Measurements from ENCODE around the gene FAM170B. TPM values are rescaled to one million over a fixed set of nuclear protein-coding genes. Genes with fewer than 3 reads are reported as not detected.

Gene FAM170B
- total RNA-seq, 1 experiment from 2014 or later = not detected

DNA sequence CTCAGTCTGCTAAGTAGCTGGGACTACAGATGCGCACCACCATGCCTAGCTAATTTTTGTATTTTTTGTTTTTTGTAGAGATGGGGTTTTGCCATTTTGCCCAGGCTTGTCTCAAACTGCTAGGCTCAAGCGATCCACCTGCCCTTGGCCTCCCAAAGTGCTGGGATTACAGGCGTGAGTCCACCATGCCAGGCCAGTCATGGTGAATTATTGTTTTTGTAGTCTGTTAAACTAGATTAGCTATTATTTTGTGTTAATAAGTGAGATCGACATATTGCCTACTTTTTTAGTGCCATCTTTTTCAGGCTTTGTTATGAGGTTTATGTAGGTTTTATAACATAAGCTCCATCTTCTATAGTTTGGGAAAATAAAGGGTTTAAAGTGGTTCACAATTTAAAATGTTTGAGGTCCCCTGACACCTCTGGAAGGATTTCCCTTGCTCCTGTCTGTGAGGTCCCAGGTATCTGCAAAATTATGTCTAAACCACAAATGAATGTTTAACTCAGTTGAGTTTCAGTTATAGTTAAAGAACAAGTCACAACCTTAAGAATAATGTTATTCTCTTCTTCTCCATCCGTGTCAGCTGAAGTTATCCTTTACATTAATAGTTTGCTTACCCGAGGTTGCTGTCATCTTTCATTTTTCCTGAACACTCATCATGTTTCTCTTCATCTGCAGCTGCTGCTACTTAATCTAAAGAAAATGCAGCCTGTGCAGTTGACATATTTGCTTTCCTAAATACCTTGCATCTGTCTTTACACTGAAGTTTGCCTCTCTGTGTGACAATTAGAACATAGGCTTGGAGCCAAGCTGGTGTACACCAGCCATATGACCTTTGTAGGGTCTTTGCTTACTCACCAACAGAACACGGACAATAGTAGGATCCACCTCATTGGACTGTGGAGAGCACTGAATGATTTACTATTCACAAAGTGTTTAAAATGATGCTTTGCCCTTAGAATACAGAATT is 9.6 kb downstream of the FAM170B start:
- no TSS peak for BruUV-seq (replicated peaks)

DNA sequence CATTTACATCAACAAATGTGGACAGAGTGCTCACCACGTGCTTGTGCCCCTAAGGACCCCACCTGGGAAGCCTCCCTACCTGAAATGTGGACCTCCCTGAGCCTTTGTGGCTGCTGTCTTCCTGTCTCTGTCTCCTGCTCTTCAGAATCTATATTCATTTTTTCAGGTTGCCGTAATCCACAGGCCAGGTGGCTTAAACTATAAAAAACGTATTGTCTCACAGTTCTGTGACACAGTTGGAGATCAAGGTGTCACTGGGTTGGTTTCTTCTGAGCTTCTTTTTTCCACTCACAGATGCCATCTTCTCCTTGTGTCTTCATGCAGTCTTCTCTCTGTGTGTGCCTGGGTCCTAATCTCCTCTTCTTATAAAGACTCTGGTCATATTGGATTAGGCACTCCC is 12.9 kb downstream of the FAM170B start:
- H3F3A ChIP-seq (ENCODE audit: low read length, unreplicated experiment) = no peaks in the 10 kb centered on the region
- H2AFZ ChIP-seq (ENCODE audit: low read length) = no peak overlapping the region
- TF ChIP-seq EZH2phosphoT487 (IDR thresholded peaks at IDR 0.05; ENCODE audit: borderline replicate concordance, low read length) (no peak), EZH2 (IDR thresholded peaks at IDR 0.05; ENCODE audit: low read length, unreplicated experiment) (no peak), CTCF (conservative IDR thresholded peaks at IDR 0.05; ENCODE audit: low read depth, low read length) (no peak)
- no TSS peak for BruUV-seq (replicated peaks)
- POLR2A ChIA-PET (ENCODE audit: unreplicated experiment) = no interaction called here
- H3K4me3 ChIP-seq (ENCODE audit: low read length) = no peak overlapping the region
- H3K36me3 ChIP-seq (ENCODE audit: low read depth, low read length) = no peaks in the 10 kb centered on the region
- DNase-seq (no peak), ATAC-seq (no peak)
- no peaks in the 10 kb centered on the region for H3K79me2 ChIP-seq (ENCODE audit: low read length)
- no peaks in the 10 kb centered on the region for H3K4me1 ChIP-seq (ENCODE audit: insufficient read depth, low read length)
- intact Hi-C loops (cut with micrococcal nuclease) = no loop called here
- H3K9ac ChIP-seq (ENCODE audit: low read length) = no peak overlapping the region
- CTCF ChIA-PET = no interaction called here
- no peaks in the 10 kb centered on the region for H3K9me3 ChIP-seq (ENCODE audit: low read length)
- H3K9me2 ChIP-seq (replicated peaks; ENCODE audit: low read length) = no peaks in the 10 kb centered on the region
- no peaks in the 10 kb centered on the region for H4K20me1 ChIP-seq (ENCODE audit: low read length)
- no peak overlapping the region for H3K4me2 ChIP-seq (ENCODE audit: low read length)
- H3K27me3 ChIP-seq (ENCODE audit: low read length) = peaks cover 74% of the 10 kb centered on the region
- no peak overlapping the region for H3K27ac ChIP-seq (ENCODE audit: low read length)

More for the DNA sequence above, 9.6 kb downstream of the FAM170B start:
- ChIA-PET CTCF (no interaction called here), POLR2A (ENCODE audit: unreplicated experiment) (no interaction called here)
- H3K9me2 ChIP-seq (replicated peaks; ENCODE audit: low read length) = no peaks in the 10 kb centered on the region
- H3K27me3 ChIP-seq (ENCODE audit: low read length) = peaks cover 56% of the 10 kb centered on the region
- no peak overlapping the region for H3K27ac ChIP-seq (ENCODE audit: low read length)
- no peaks in the 10 kb centered on the region for H3K9me3 ChIP-seq (ENCODE audit: low read length)
- H4K20me1 ChIP-seq (ENCODE audit: low read length) = no peaks in the 10 kb centered on the region
- H3K36me3 ChIP-seq (ENCODE audit: low read depth, low read length) = no peaks in the 10 kb centered on the region
- TF ChIP-seq EZH2phosphoT487 (IDR thresholded peaks at IDR 0.05; ENCODE audit: borderline replicate concordance, low read length) (no peak), CTCF (conservative IDR thresholded peaks at IDR 0.05; ENCODE audit: low read depth, low read length) (no peak)
- DNase-seq (no peak), ATAC-seq (no peak)
- H3F3A ChIP-seq (ENCODE audit: low read length, unreplicated experiment) = no peaks in the 10 kb centered on the region
- H3K4me3 ChIP-seq (ENCODE audit: low read length) = no peak overlapping the region
- no peaks in the 10 kb centered on the region for H3K4me1 ChIP-seq (ENCODE audit: insufficient read depth, low read length)
- no peaks in the 10 kb centered on the region for H3K79me2 ChIP-seq (ENCODE audit: low read length)
- no peak overlapping the region for H2AFZ ChIP-seq (ENCODE audit: low read length)
- H3K4me2 ChIP-seq (ENCODE audit: low read length) = no peak overlapping the region
- intact Hi-C loops (cut with micrococcal nuclease) = no loop called here
- H3K9ac ChIP-seq (ENCODE audit: low read length) = no peak overlapping the region

DNA sequence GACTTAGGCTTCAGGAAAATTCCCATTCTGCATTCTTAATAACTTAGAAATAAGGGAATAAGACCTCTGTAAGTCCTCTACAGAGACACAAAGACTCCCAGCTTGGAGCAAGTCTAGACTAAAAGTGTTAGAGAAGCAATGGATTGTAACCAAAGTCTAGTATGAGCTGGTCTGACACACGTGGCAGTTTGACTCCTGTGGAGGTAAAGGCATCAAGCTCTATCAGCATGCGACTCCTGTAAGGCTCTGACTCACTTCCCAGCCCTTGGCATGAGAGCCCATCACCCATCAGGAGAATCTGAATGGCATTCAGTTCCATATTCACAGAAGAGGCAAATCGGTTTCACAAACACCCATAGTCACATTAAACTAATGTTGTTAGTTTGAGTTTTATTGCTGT is 14.1 kb downstream of the FAM170B start:
- no peak overlapping the region for H3K27ac ChIP-seq (ENCODE audit: low read length)
- no peaks in the 10 kb centered on the region for H3F3A ChIP-seq (ENCODE audit: low read length, unreplicated experiment)
- peaks cover 82% of the 10 kb centered on the region for H3K27me3 ChIP-seq (ENCODE audit: low read length)
- H3K9me2 ChIP-seq (replicated peaks; ENCODE audit: low read length) = no peaks in the 10 kb centered on the region
- ATAC-seq = no peak
- DNase-seq = peak; percentile 17
- no TSS peak for BruUV-seq (replicated peaks)
- no peaks in the 10 kb centered on the region for H3K79me2 ChIP-seq (ENCODE audit: low read length)
- TF ChIP-seq CTCF (conservative IDR thresholded peaks at IDR 0.05; ENCODE audit: low read depth, low read length) (no peak), EZH2phosphoT487 (IDR thresholded peaks at IDR 0.05; ENCODE audit: borderline replicate concordance, low read length) (no peak), EZH2 (IDR thresholded peaks at IDR 0.05; ENCODE audit: low read length, unreplicated experiment) (no peak)
- no peak overlapping the region for H3K9ac ChIP-seq (ENCODE audit: low read length)
- intact Hi-C loops (cut with micrococcal nuclease) = no loop called here
- H4K20me1 ChIP-seq (ENCODE audit: low read length) = no peaks in the 10 kb centered on the region
- H3K9me3 ChIP-seq (ENCODE audit: low read length) = no peaks in the 10 kb centered on the region
- H2AFZ ChIP-seq (ENCODE audit: low read length) = no peak overlapping the region
- no peak overlapping the region for H3K4me3 ChIP-seq (ENCODE audit: low read length)
- no peaks in the 10 kb centered on the region for H3K4me1 ChIP-seq (ENCODE audit: insufficient read depth, low read length)
- ChIA-PET POLR2A (ENCODE audit: unreplicated experiment) (no interaction called here), CTCF (no interaction called here)
- no peaks in the 10 kb centered on the region for H3K36me3 ChIP-seq (ENCODE audit: low read depth, low read length)
- no peak overlapping the region for H3K4me2 ChIP-seq (ENCODE audit: low read length)

Data from PC-3 (cell line).